ENCODE results near the gene MYO7A.

GRCh38 chr11:77115181-77115611 lies 12.8 kb upstream of the MYO7A start:
- no peak for TF ChIP-seq POLR2AphosphoS5 (IDR thresholded peaks at IDR 0.05)
- TF ChIP-seq, protein P1, sequence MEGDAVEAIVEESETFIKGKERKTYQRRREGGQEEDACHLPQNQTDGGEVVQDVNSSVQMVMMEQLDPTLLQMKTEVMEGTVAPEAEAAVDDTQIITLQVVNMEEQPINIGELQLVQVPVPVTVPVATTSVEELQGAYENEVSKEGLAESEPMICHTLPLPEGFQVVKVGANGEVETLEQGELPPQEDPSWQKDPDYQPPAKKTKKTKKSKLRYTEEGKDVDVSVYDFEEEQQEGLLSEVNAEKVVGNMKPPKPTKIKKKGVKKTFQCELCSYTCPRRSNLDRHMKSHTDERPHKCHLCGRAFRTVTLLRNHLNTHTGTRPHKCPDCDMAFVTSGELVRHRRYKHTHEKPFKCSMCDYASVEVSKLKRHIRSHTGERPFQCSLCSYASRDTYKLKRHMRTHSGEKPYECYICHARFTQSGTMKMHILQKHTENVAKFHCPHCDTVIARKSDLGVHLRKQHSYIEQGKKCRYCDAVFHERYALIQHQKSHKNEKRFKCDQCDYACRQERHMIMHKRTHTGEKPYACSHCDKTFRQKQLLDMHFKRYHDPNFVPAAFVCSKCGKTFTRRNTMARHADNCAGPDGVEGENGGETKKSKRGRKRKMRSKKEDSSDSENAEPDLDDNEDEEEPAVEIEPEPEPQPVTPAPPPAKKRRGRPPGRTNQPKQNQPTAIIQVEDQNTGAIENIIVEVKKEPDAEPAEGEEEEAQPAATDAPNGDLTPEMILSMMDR (IDR thresholded peaks at IDR 0.05), result no peak
- no peak for TF ChIP-seq POLR2A (IDR thresholded peaks at IDR 0.05)
